Neural cell (in vitro differentiated cells): ENCODE measurements around the gene ACER1.

Experiments
- EZH2 ChIP-seq: fragments of 200-600, 300-800 bp; shearing (Covaris generic), sonication (generic); IDR thresholded peaks from 2 replicates; pipeline ENCODE4 v1.6.1; 2014; ENCODE audit warnings: antibody characterized with exemption, low read length, borderline replicate concordance, mild to moderate bottlenecking; ENCODE audit not compliant: insufficient read depth, poor library complexity, severe bottlenecking
- MXI1 ChIP-seq: fragments of 450-650 bp; conservative IDR thresholded peaks from 2 replicates; pipeline ENCODE4 v1.6.1; 2014; ENCODE audit warnings: antibody characterized with exemption, mild to moderate bottlenecking; ENCODE audit not compliant: poor library complexity, severe bottlenecking
- POLR2AphosphoS5 ChIP-seq: IDR thresholded peaks from 2 replicates; pipeline ENCODE4 v1.6.1; 2012
- RAD21 ChIP-seq: fragments of 450-650 bp; conservative IDR thresholded peaks from 2 replicates; pipeline ENCODE4 v1.6.1; 2014; ENCODE audit warnings: antibody characterized with exemption, mild to moderate bottlenecking, moderate library complexity
- SMC3 ChIP-seq: fragments of 450-650 bp; conservative IDR thresholded peaks from 2 replicates; pipeline ENCODE4 v1.6.1; 2014; ENCODE audit warnings: antibody characterized with exemption, mild to moderate bottlenecking, moderate library complexity; ENCODE audit not compliant: poor library complexity
- TAF1 ChIP-seq: IDR thresholded peaks from 2 replicates; pipeline ENCODE4 v1.6.1; 2012; ENCODE audit warnings: low read depth
- TF ChIP-seq, protein P1 (sequence below): fragments of 450-650 bp; IDR thresholded peaks from 2 replicates; pipeline ENCODE4 v1.5.1; 2014; ENCODE audit warnings: antibody characterized with exemption, mild to moderate bottlenecking, moderate library complexity; ENCODE audit not compliant: poor library complexity, severe bottlenecking

- no peak for TF ChIP-seq TAF1
- TF ChIP-seq POLR2AphosphoS5 = no peak
- TF ChIP-seq, protein P1, sequence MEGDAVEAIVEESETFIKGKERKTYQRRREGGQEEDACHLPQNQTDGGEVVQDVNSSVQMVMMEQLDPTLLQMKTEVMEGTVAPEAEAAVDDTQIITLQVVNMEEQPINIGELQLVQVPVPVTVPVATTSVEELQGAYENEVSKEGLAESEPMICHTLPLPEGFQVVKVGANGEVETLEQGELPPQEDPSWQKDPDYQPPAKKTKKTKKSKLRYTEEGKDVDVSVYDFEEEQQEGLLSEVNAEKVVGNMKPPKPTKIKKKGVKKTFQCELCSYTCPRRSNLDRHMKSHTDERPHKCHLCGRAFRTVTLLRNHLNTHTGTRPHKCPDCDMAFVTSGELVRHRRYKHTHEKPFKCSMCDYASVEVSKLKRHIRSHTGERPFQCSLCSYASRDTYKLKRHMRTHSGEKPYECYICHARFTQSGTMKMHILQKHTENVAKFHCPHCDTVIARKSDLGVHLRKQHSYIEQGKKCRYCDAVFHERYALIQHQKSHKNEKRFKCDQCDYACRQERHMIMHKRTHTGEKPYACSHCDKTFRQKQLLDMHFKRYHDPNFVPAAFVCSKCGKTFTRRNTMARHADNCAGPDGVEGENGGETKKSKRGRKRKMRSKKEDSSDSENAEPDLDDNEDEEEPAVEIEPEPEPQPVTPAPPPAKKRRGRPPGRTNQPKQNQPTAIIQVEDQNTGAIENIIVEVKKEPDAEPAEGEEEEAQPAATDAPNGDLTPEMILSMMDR = no peak
- no peak for TF ChIP-seq MXI1
- no peak for TF ChIP-seq RAD21
- no peak for TF ChIP-seq EZH2
- no peak for TF ChIP-seq SMC3
Measured at GRCh38 chr19:6319376-6319775, 14.0 kb downstream of the ACER1 start.
